GM12865 (cell line): ENCODE data around the gene ASXL3.
A peak's percentile ranks its signal among the peaks of the same experiment; 100 is the strongest.

Experiments used
- DNase-seq: peaks from one replicate; pipeline ENCODE4 v3.0.0; 2010; ENCODE audit warnings: low read depth
- H3K4me3 ChIP-seq: 2 replicates; pipeline ENCODE4 v1.5.1; 2011; ENCODE audit warnings: mild to moderate bottlenecking, low read depth, low read length, control low read depth
- TF ChIP-seq, protein P1 (sequence below): IDR thresholded peaks from 2 replicates; pipeline ENCODE4 v1.5.1; 2011; ENCODE audit warnings: low read length, control low read depth, low read depth, inconsistent platforms; ENCODE audit not compliant: insufficient read depth; ENCODE audit errors: missing control alignments

The ASXL3 gene

GRCh38 chr18:33682436-33682835, 104.4 kb downstream of the ASXL3 start:
- TF ChIP-seq, protein P1, sequence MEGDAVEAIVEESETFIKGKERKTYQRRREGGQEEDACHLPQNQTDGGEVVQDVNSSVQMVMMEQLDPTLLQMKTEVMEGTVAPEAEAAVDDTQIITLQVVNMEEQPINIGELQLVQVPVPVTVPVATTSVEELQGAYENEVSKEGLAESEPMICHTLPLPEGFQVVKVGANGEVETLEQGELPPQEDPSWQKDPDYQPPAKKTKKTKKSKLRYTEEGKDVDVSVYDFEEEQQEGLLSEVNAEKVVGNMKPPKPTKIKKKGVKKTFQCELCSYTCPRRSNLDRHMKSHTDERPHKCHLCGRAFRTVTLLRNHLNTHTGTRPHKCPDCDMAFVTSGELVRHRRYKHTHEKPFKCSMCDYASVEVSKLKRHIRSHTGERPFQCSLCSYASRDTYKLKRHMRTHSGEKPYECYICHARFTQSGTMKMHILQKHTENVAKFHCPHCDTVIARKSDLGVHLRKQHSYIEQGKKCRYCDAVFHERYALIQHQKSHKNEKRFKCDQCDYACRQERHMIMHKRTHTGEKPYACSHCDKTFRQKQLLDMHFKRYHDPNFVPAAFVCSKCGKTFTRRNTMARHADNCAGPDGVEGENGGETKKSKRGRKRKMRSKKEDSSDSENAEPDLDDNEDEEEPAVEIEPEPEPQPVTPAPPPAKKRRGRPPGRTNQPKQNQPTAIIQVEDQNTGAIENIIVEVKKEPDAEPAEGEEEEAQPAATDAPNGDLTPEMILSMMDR = no peak
- H3K4me3 ChIP-seq = no peak overlapping the region
- no peak for DNase-seq

GRCh38 chr18:33694593-33694992, 116.6 kb downstream of the ASXL3 start:
- no peak overlapping the region for H3K4me3 ChIP-seq
- TF ChIP-seq, protein P1 = no peak
- no peak for DNase-seq

DNA sequence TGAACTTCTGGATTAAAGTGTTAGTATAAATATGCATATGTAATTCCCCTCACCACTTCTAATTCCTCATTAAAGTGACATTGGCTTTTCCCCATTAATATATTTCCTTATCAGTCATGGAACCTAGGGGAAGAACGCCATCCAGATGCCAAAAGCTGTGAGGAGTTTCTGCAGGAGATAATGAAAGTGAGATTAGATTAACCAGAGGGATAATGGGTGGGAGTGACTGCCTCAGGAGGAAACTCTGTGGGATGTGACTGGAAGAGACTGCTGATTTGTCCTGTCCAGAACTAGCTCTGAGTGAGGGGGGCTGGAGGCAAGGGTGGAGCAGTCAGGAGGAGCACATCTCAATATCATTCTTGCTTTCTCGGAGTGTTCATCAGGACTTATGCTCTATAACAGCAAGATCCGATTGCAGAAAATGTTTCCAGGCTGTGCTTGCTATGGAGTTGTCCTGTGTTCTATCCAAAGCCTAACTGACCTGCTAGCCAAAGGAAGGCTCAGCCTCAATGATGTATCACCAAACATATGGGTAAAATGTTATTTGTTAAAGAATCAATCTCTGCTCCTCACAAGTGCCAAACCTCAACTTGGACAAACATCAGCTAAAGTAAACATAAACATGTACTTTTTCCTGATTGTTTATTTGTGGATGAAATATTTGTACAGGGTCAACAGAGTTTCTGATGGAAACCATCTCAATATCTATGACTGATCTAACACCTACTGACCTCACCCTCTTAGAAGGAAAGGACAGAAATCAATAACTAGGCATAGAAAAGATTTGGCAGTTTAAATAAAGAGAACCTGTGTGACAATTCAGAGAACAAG, 118.5 kb downstream of the ASXL3 start:
- no peak overlapping the region for H3K4me3 ChIP-seq
- no peak for DNase-seq
- TF ChIP-seq, protein P1 = no peak

- no peak overlapping the region for H3K4me3 ChIP-seq
- TF ChIP-seq, protein P1 = no peak
- no peak for DNase-seq
These were observed 119.5 kb downstream of the ASXL3 start for GRCh38 chr18:33697498-33697897.

GRCh38 chr18:33699372-33699771, 121.4 kb downstream of the ASXL3 start:
- peak; percentile 54 for DNase-seq
- H3K4me3 ChIP-seq = no peak overlapping the region
- TF ChIP-seq, protein P1 = no peak

GRCh38 chr18:33700513-33700976, 122.5 kb downstream of the ASXL3 start:
- DNase-seq = peak; percentile 72
- TF ChIP-seq, protein P1 = no peak
- no peak overlapping the region for H3K4me3 ChIP-seq
